Heart right ventricle (tissue), 16 donors: Measurements from ENCODE around the gene LCP1. TPM values are rescaled to one million over a fixed set of nuclear protein-coding genes. Genes with fewer than 3 reads are reported as not detected.

ENCODE experiments used
- ATAC-seq, 8 donors: fragments of 200-7000 bp; cut with Tn5 transposase; one replicate each; pipeline ENCODE4 v1.9.1; 2020; ENCODE audit warnings: mild to moderate bottlenecking in 8 of 8, moderate library complexity in 8 of 8, moderate number of reproducible peaks in 1 of 8
- DNase-seq, 2 donors: peaks; one replicate each; pipeline ENCODE4 v3.0.0-alpha.2; 2020
- H3K27ac ChIP-seq, 10 donors: fragments of 200-600 bp; sonication (generic) in 2 of 10; one replicate each; pipeline versions ENCODE4 v1.5.0 to v1.8.0; 2020 to 2022; ENCODE audit warnings: mild to moderate bottlenecking in 3 of 10
- H3K27me3 ChIP-seq, 7 donors: fragments of 200-600 bp; one replicate each; pipeline ENCODE4 v1.8.0; 2021 to 2022; ENCODE audit warnings: mild to moderate bottlenecking in 2 of 7
- H3K36me3 ChIP-seq, 9 donors: fragments of 200-600 bp; sonication (generic) in 1 of 9; one replicate each; pipeline versions ENCODE4 v1.5.0 to v1.8.0; 2020 to 2022; ENCODE audit warnings: mild to moderate bottlenecking in 2 of 9
- H3K4me1 ChIP-seq, 9 donors: fragments of 200-600 bp; sonication (generic) in 1 of 9; one replicate each; pipeline versions ENCODE4 v1.5.0 to v1.8.0; 2020 to 2022; ENCODE audit warnings: mild to moderate bottlenecking in 4 of 9
- H3K4me3 ChIP-seq, 10 donors: fragments of 200-600 bp; sonication (generic) in 2 of 10; one replicate each; pipeline versions ENCODE4 v1.5.0 to v1.8.0; 2020 to 2022; ENCODE audit warnings: mild to moderate bottlenecking in 7 of 10, moderate library complexity in 2 of 10
- H3K9me3 ChIP-seq, 11 donors: fragments of 200-600 bp in 10 of 11; sonication (generic) in 2 of 11; one replicate each; pipeline versions ENCODE4 v1.5.0 to v1.8.0; 2013 to 2022; ENCODE audit warnings: mild to moderate bottlenecking in 2 of 11, control low read depth in 1 of 11, moderate library complexity in 1 of 11
- WGBS, 2 donors: extraction: QIAGEN DNeasy Blood & Tissue Kit; methylation state at CpG; one replicate each; pipeline ENCODE4 v1.1.7; 2013; ENCODE audit warnings: inconsistent platforms in 1 of 2; 5-methylcytosine and 5-hydroxymethylcytosine counted together
- intact Hi-C, 10 donors: fragments of 100-400 bp; cut with DNase I; formaldehyde crosslinking; loops; one replicate each; pipeline versions ENCODE4 v1.11.1 to v1.14.2; 2022
- polyA plus RNA-seq, 2 donors: library from polyadenylated mRNA; stranded (reverse); fragments of 200-250 nt; gene quantifications; one replicate each; pipeline ENCODE4 v1.2.3, GENCODE V29; 2013
- total RNA-seq, 10 donors: library from RNA; stranded (reverse); fragmentation: NEBNext Ultra II Directional in 3 of 10; extraction: Animal tissue kit (Norgen Biotek cat#: 25700) in 3 of 10; gene quantifications; one replicate each; pipeline versions ENCODE4 v1.2.1 to v1.2.4, GENCODE V29; 2021 to 2023
- TF ChIP-seq, protein P1 (sequence below), 9 donors: fragments of 200-600 bp; sonication (generic) in 2 of 9; IDR thresholded peaks; one replicate each; pipeline versions ENCODE4 v1.5.0 to v1.8.0; 2021 to 2022; ENCODE audit warnings: antibody characterized with exemption in 9 of 9, mild to moderate bottlenecking in 5 of 9, moderate library complexity in 1 of 9
- donor health status: Arrhythmogenic right ventricular cardiomyopathy.
- donor health status: ischemic (EF 13 %, LVEDD 7.1; RV severe dilation, severe dysfunction).
- donor health status: healthy with polysubstance abuse.
- donor health status: DM: no; HTN: yes; CAD: no.
- donor health status: DM: no; HTN: no; CAD: no.
- donor health status: ischemic (EF 25% LVEDD 6.9; RV normal size, moderate dysfunction).
- donor health status: ischemic (EF 25% LVEDD 5.7; RV mildly dilated, moderate dysfunction).
- donor health status: healthy.
- donor health status: DM: yes; HTN: yes; CAD: no.
- donor health status: Ischemic cardiomyopathy.
- donor health status: ischemic (EF 35%, LVEDD 5.7; RV mildly dilated, moderate dysfunction).
- donor health status: nonischemic (EF 11% LVEDD 7.7; RV severe dilation, severe dysfunction).
- donor health status: DM: yes; HTN: yes; CAD: no.
- donor health status: PGD.
- donor health status: ischemic (EF 29% LVEDD 5.4; RV normal size, mild dysfunction).
- donor health status: nonischemic (EF 23%, LVEDD 6.1; RV moderate dilation, normal function).

Gene LCP1
- total and polyA plus RNA-seq, 12 donors, result 3.2 to 127 (median 8.6) TPM

DNA sequence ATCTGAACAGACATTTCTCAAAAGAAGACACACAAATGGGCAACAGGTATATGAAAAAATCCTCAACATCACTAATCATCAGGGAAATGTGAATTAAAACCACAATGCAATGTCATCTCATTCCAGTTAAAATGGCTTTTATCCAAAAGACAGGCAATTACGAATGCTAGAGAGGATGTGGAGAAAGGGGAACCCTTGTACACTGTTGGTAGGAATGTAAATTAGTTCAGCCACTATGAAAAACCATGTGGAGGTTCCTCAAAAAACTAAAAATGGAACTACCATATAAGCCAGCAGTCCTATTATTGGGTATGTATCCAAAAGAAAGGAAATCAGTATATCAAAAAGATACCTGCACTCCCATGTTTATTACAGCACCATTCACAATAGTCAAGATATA lies 104.7 kb downstream of the LCP1 start:
- Histone ChIP-seq H3K4me1 (no peaks in the 10 kb centered on the region), H3K27ac (no peak overlapping the region), H3K4me3 (no peak overlapping the region), H3K9me3 (peaks cover 0 to 9% (median 0%) of the 10 kb centered on the region in 11 donors), H3K27me3 (no peaks in the 10 kb centered on the region), H3K36me3 (no peaks in the 10 kb centered on the region)
- intact Hi-C loops, result no loop called here
- ATAC-seq, result no peak
- WGBS, 2 donors, result 51 to 68% methylated on average over 1 of the region's 1 CpG
- no peak for DNase-seq
- TF ChIP-seq, protein P1, sequence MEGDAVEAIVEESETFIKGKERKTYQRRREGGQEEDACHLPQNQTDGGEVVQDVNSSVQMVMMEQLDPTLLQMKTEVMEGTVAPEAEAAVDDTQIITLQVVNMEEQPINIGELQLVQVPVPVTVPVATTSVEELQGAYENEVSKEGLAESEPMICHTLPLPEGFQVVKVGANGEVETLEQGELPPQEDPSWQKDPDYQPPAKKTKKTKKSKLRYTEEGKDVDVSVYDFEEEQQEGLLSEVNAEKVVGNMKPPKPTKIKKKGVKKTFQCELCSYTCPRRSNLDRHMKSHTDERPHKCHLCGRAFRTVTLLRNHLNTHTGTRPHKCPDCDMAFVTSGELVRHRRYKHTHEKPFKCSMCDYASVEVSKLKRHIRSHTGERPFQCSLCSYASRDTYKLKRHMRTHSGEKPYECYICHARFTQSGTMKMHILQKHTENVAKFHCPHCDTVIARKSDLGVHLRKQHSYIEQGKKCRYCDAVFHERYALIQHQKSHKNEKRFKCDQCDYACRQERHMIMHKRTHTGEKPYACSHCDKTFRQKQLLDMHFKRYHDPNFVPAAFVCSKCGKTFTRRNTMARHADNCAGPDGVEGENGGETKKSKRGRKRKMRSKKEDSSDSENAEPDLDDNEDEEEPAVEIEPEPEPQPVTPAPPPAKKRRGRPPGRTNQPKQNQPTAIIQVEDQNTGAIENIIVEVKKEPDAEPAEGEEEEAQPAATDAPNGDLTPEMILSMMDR (IDR thresholded peaks at IDR 0.05), result no peak

DNA sequence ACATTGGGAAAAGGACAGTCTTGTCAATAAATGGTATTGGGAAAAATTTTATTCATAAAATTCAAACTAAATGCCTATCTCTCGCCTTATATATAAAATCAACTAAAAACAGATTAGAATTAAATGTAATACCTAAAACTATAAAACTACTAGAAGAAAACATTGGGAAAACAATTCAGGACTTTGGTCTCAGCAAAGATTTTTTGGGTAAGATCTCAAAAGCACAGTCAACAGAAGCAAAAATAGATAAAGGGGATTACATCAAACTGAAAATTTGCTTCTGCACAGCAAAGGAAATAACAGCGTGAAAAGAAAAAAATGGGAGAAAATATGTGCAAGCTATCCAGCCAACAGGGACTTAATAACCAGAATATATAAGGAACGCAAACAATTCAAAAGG lies 105.2 kb downstream of the LCP1 start:
- Histone ChIP-seq H3K4me3 (no peak overlapping the region), H3K9me3 (peaks cover 0 to 9% (median 0%) of the 10 kb centered on the region in 11 donors), H3K27me3 (no peaks in the 10 kb centered on the region), H3K4me1 (no peaks in the 10 kb centered on the region), H3K27ac (no peak overlapping the region), H3K36me3 (no peaks in the 10 kb centered on the region)
- ATAC-seq, result no peak
- intact Hi-C loops, result no loop called here
- WGBS, 2 donors, result 62 to 89% methylated on average over 3 of the region's 3 CpGs
- TF ChIP-seq, protein P1 (IDR thresholded peaks at IDR 0.05), result no peak
- DNase-seq, result no peak

Other genes with a start within 250 kb of the LCP1 start
- gene ZC3H13, start 129.4 kb downstream of the LCP1 start, total RNA-seq, result 10 to 100 TPM; 33.1 to 50.1 (median 46.4) TPM
- 10 to 100 TPM in 1 of 2 donors, 1 to 10 TPM in 1; 6.7 to 23.1 TPM for gene ZC3H13, start 129.4 kb downstream of the LCP1 start, polyA plus RNA-seq
- not detected for gene CPB2, start 77.1 kb downstream of the LCP1 start, total RNA-seq
- gene CPB2, start 77.1 kb downstream of the LCP1 start, polyA plus RNA-seq, result not detected
- under 1 TPM in 1 of 10 donors, not detected in 9; 0.12 TPM for gene LRRC63, start 29.8 kb upstream of the LCP1 start, total RNA-seq
- under 1 TPM in 1 of 2 donors, not detected in 1; 0.15 TPM for gene LRRC63, start 29.8 kb upstream of the LCP1 start, polyA plus RNA-seq
- 1 to 10 TPM in 3 of 10 donors, under 1 TPM in 7; 0.26 to 2.8 (median 0.66) TPM for gene RUBCNL, start 205.1 kb upstream of the LCP1 start, total RNA-seq
- under 1 TPM; 0.17 to 0.59 TPM for gene RUBCNL, start 205.1 kb upstream of the LCP1 start, polyA plus RNA-seq